ENCODE measurements around the gene RDH12.

RDH12 gene

GRCh38 chr14:67768219-67768618 is 66.5 kb downstream of the RDH12 start:
- H3K9me3 ChIP-seq (ENCODE audit: control insufficient read depth, insufficient read depth, low read length), result no peaks in the 10 kb centered on the region
- no peaks in the 10 kb centered on the region for H3K79me2 ChIP-seq (ENCODE audit: control insufficient read depth, low read length)
- H3K4me1 ChIP-seq (ENCODE audit: control insufficient read depth, low read length), result peaks cover 9% of the 10 kb centered on the region
- no peak overlapping the region for H3K4me2 ChIP-seq (ENCODE audit: low read length)
- TF ChIP-seq CTCF (IDR thresholded peaks at IDR 0.05; ENCODE audit: low read depth, low read length, poor library complexity, severe bottlenecking) (no peak), EZH2phosphoT487 (IDR thresholded peaks at IDR 0.05; ENCODE audit: borderline replicate concordance, low read length) (no peak)
- peaks cover 66% of the 10 kb centered on the region for H3K36me3 ChIP-seq (ENCODE audit: control insufficient read depth, low read length)
- no peaks in the 10 kb centered on the region for H3F3A ChIP-seq (ENCODE audit: control insufficient read depth, insufficient read depth)
- H4K20me1 ChIP-seq (ENCODE audit: control insufficient read depth, insufficient read depth, low read depth, low read length), result no peaks in the 10 kb centered on the region
- H3K9me2 ChIP-seq (replicated peaks; ENCODE audit: control insufficient read depth, low read length), result no peaks in the 10 kb centered on the region
- H3K27me3 ChIP-seq (ENCODE audit: control insufficient read depth, low read length), result no peaks in the 10 kb centered on the region
- H3K27ac ChIP-seq (ENCODE audit: low read depth, low read length), result no peak overlapping the region
- H3K4me3 ChIP-seq (ENCODE audit: low read length), result no peak overlapping the region

GRCh38 chr14:67773844-67774377 is 72.2 kb downstream of the RDH12 start:
- Histone ChIP-seq H3K4me3 (ENCODE audit: low read length) (no peak overlapping the region), H3K4me1 (ENCODE audit: control insufficient read depth, low read length) (no peaks in the 10 kb centered on the region), H3K27me3 (ENCODE audit: control insufficient read depth, low read length) (no peaks in the 10 kb centered on the region), H3K4me2 (ENCODE audit: low read length) (no peak overlapping the region), H4K20me1 (ENCODE audit: control insufficient read depth, insufficient read depth, low read depth, low read length) (no peaks in the 10 kb centered on the region), H3K36me3 (ENCODE audit: control insufficient read depth, low read length) (peaks cover 81% of the 10 kb centered on the region), H3K27ac (ENCODE audit: low read depth, low read length) (no peak overlapping the region), H3K79me2 (ENCODE audit: control insufficient read depth, low read length) (no peaks in the 10 kb centered on the region), H3K9me3 (ENCODE audit: control insufficient read depth, insufficient read depth, low read length) (no peaks in the 10 kb centered on the region), H3F3A (ENCODE audit: control insufficient read depth, insufficient read depth) (no peaks in the 10 kb centered on the region), H3K9me2 (replicated peaks; ENCODE audit: control insufficient read depth, low read length) (no peaks in the 10 kb centered on the region)
- no peak for TF ChIP-seq EZH2phosphoT487 (IDR thresholded peaks at IDR 0.05; ENCODE audit: borderline replicate concordance, low read length)
- TF ChIP-seq CTCF (IDR thresholded peaks at IDR 0.05; ENCODE audit: low read depth, low read length, poor library complexity, severe bottlenecking), result no peak

- H3K4me2 ChIP-seq (ENCODE audit: low read length), result no peak overlapping the region
- no peaks in the 10 kb centered on the region for H3K4me1 ChIP-seq (ENCODE audit: control insufficient read depth, low read length)
- H4K20me1 ChIP-seq (ENCODE audit: control insufficient read depth, insufficient read depth, low read depth, low read length), result no peaks in the 10 kb centered on the region
- no peaks in the 10 kb centered on the region for H3K9me2 ChIP-seq (replicated peaks; ENCODE audit: control insufficient read depth, low read length)
- H3K27ac ChIP-seq (ENCODE audit: low read depth, low read length), result no peak overlapping the region
- no peaks in the 10 kb centered on the region for H3K79me2 ChIP-seq (ENCODE audit: control insufficient read depth, low read length)
- TF ChIP-seq CTCF (IDR thresholded peaks at IDR 0.05; ENCODE audit: low read depth, low read length, poor library complexity, severe bottlenecking) (no peak), EZH2phosphoT487 (IDR thresholded peaks at IDR 0.05; ENCODE audit: borderline replicate concordance, low read length) (no peak)
- no peaks in the 10 kb centered on the region for H3K9me3 ChIP-seq (ENCODE audit: control insufficient read depth, insufficient read depth, low read length)
- H3F3A ChIP-seq (ENCODE audit: control insufficient read depth, insufficient read depth), result no peaks in the 10 kb centered on the region
- no peak overlapping the region for H3K4me3 ChIP-seq (ENCODE audit: low read length)
- H3K36me3 ChIP-seq (ENCODE audit: control insufficient read depth, low read length), result peaks cover 78% of the 10 kb centered on the region
- no peaks in the 10 kb centered on the region for H3K27me3 ChIP-seq (ENCODE audit: control insufficient read depth, low read length)
Observed at GRCh38 chr14:67776653-67777322, 75.1 kb downstream of the RDH12 start.

All from DOHH2 (cell line).